Lung (tissue), 12 donors: ENCODE measurements around the gene NTM. TPM values are rescaled to one million over a fixed set of nuclear protein-coding genes. Genes with fewer than 3 reads are reported as not detected.

Experiments
- ATAC-seq: fragments of 200-7000 bp; cut with Tn5 transposase; one replicate; pipeline ENCODE4 v1.9.1; 2020; ENCODE audit warnings: moderate number of reproducible peaks; ENCODE audit not compliant: insufficient read depth, low FRiP score
- DNase-seq, 3 donors: peaks; one replicate each; pipeline ENCODE4 v3.0.0-alpha.2; 2013 to 2017
- H3K27ac ChIP-seq, 2 donors: one replicate each; pipeline ENCODE4 v1.5.1; 2013; ENCODE audit warnings: mild to moderate bottlenecking in 2 of 2, moderate library complexity in 2 of 2, control low read depth in 1 of 2, inconsistent platforms in 1 of 2, low read depth in 1 of 2, low read length in 1 of 2
- H3K27me3 ChIP-seq, 3 donors: one replicate each; pipeline ENCODE4 v1.5.1; 2013; ENCODE audit warnings: low read length in 2 of 3; ENCODE audit not compliant: control insufficient read depth in 3 of 3, insufficient read depth in 3 of 3
- H3K36me3 ChIP-seq, 4 donors: one replicate each; pipeline ENCODE4 v1.5.1; 2013; ENCODE audit warnings: low read length in 4 of 4, mild to moderate bottlenecking in 1 of 4, moderate library complexity in 1 of 4; ENCODE audit not compliant: control insufficient read depth in 4 of 4, insufficient read depth in 4 of 4
- H3K4me1 ChIP-seq, 5 donors: one replicate each; pipeline ENCODE4 v1.5.1; 2013; ENCODE audit warnings: low read length in 5 of 5, mild to moderate bottlenecking in 2 of 5, moderate library complexity in 1 of 5; ENCODE audit not compliant: control insufficient read depth in 5 of 5, insufficient read depth in 5 of 5
- H3K4me3 ChIP-seq: one replicate; pipeline ENCODE4 v1.5.1; 2013; ENCODE audit warnings: mild to moderate bottlenecking, control low read depth, moderate library complexity
- H3K9ac ChIP-seq, 2 donors: one replicate each; pipeline ENCODE4 v1.5.1; 2013; ENCODE audit warnings: low read length in 2 of 2, control low read depth in 1 of 2; ENCODE audit not compliant: insufficient read depth in 1 of 2
- H3K9me3 ChIP-seq, 4 donors: one replicate each; pipeline ENCODE4 v1.5.1; 2013; ENCODE audit warnings: low read length in 3 of 4, mild to moderate bottlenecking in 1 of 4, moderate library complexity in 1 of 4; ENCODE audit not compliant: control insufficient read depth in 4 of 4, insufficient read depth in 3 of 4
- CTCF ChIP-seq: IDR thresholded peaks from 2 replicates; pipeline ENCODE4 v1.5.1; 2012; ENCODE audit warnings: mild to moderate bottlenecking; ENCODE audit errors: control extremely low read depth, extremely low read depth
- WGBS, 2 donors: extraction: QIAGEN DNeasy Blood & Tissue Kit; methylation state at CpG; one replicate each; pipeline ENCODE4 v1.1.7; 2013; 5-methylcytosine and 5-hydroxymethylcytosine counted together
- polyA plus RNA-seq, 2 donors: library from polyadenylated mRNA; stranded (reverse); fragments of 200-250 nt; gene quantifications; one replicate each; pipeline ENCODE4 v1.2.1, GENCODE V29; 2013
- total RNA-seq, 2 donors: library from RNA; depleted of rRNA in 1 of 2; stranded (reverse); fragments of >200 nt in 1 of 2; gene quantifications; one replicate each; pipeline ENCODE4 v1.2.1, GENCODE V29; 2014 to 2021
- donor health status: control.
- donor health status: control.
- donor health status: Bipolar disorder and iron deficiency.
- donor health status: healthy.
- donor health status: DM: yes; HTN: yes; CAD: no.

The NTM gene
- total and polyA plus RNA-seq, 4 donors, result 0.39 to 30.9 (median 7.2) TPM

GRCh38 chr11:131851964-131852755, 481.7 kb downstream of the NTM start:
- TF ChIP-seq CTCF, result no peak
- 56 to 66% methylated on average over 6 to 7 of the region's 7 CpGs for WGBS, 2 donors
- H3K9ac ChIP-seq, result no peak overlapping the region
- H3K4me3 ChIP-seq, result no peak overlapping the region
- H3K27ac ChIP-seq, result no peak overlapping the region
- peaks cover 0 to 7% (median 0%) of the 10 kb centered on the region in 5 donors for H3K4me1 ChIP-seq
- ATAC-seq (no peak), DNase-seq (no peak)
- H3K9me3 ChIP-seq, result peaks cover 0 to 2% (median 0%) of the 10 kb centered on the region in 4 donors
- peaks cover 0 to 20% (median 2%) of the 10 kb centered on the region in 3 donors for H3K27me3 ChIP-seq
- no peaks in the 10 kb centered on the region for H3K36me3 ChIP-seq

GRCh38 chr11:131852757-131853156, 482.3 kb downstream of the NTM start:
- H3K36me3 ChIP-seq, result no peaks in the 10 kb centered on the region
- peaks cover 0 to 9% (median 0%) of the 10 kb centered on the region in 5 donors for H3K4me1 ChIP-seq
- no peak overlapping the region for H3K4me3 ChIP-seq
- peaks cover 0 to 18% (median 2%) of the 10 kb centered on the region in 3 donors for H3K27me3 ChIP-seq
- peaks cover 0 to 2% (median 0%) of the 10 kb centered on the region in 4 donors for H3K9me3 ChIP-seq
- 87 to 91% methylated on average over 3 of the region's 3 CpGs for WGBS, 2 donors
- no peak overlapping the region for H3K27ac ChIP-seq
- no peak for TF ChIP-seq CTCF
- H3K9ac ChIP-seq, result no peak overlapping the region
- DNase-seq, result no peak
- ATAC-seq, result no peak

- 63 to 70% methylated on average over 4 of the region's 4 CpGs for WGBS, 2 donors
- H3K36me3 ChIP-seq, result no peaks in the 10 kb centered on the region
- peaks cover 0 to 21% (median 2%) of the 10 kb centered on the region in 3 donors for H3K27me3 ChIP-seq
- DNase-seq, result no peak
- TF ChIP-seq CTCF, result no peak
- H3K9me3 ChIP-seq, result peaks cover 0 to 2% (median 0%) of the 10 kb centered on the region in 4 donors
- ATAC-seq, result no peak
- no peak overlapping the region for H3K9ac ChIP-seq
- H3K4me1 ChIP-seq, result peaks cover 0 to 9% (median 0%) of the 10 kb centered on the region in 5 donors
- H3K27ac ChIP-seq, result no peak overlapping the region
- H3K4me3 ChIP-seq, result no peak overlapping the region
Observed at GRCh38 chr11:131854391-131854790, 484.0 kb downstream of the NTM start.
